ENCODE measurements around the gene DCUN1D3. TPM values are rescaled to one million over a fixed set of nuclear protein-coding genes. Genes with fewer than 3 reads are reported as not detected.

The DCUN1D3 gene
- total RNA-seq, 1 experiment from 2014 or later: 10.5 TPM

- Histone ChIP-seq H3K27me3 (ENCODE audit: low read length) (no peaks in the 10 kb centered on the region), H3K4me2 (ENCODE audit: low read length) (no peak overlapping the region), H4K20me1 (ENCODE audit: low read length) (0 out of 2 replicates have a peak, but pooled peaks cover 6% of the 10 kb centered on the region), H3K79me2 (ENCODE audit: low read length) (peaks cover 84% of the 10 kb centered on the region), H3F3A (ENCODE audit: low read length, unreplicated experiment) (no peaks in the 10 kb centered on the region), H2AFZ (ENCODE audit: low read length) (no peak overlapping the region), H3K36me3 (ENCODE audit: low read depth, low read length) (no peaks in the 10 kb centered on the region), H3K4me3 (ENCODE audit: low read length) (no peak overlapping the region), H3K9ac (ENCODE audit: low read length) (no peak overlapping the region), H3K4me1 (ENCODE audit: insufficient read depth, low read length) (peaks cover 13% of the 10 kb centered on the region), H3K27ac (ENCODE audit: low read length) (no peak overlapping the region), H3K9me3 (ENCODE audit: low read length) (no peaks in the 10 kb centered on the region), H3K9me2 (replicated peaks; ENCODE audit: low read length) (no peaks in the 10 kb centered on the region)
- DNase-seq (no peak), ATAC-seq (no peak)
- ChIA-PET POLR2A (ENCODE audit: unreplicated experiment) (no interaction called here), CTCF (no interaction called here)
- no TSS peak for BruUV-seq (replicated peaks)
- intact Hi-C loops (cut with micrococcal nuclease): no loop called here
- no peak for TF ChIP-seq EZH2 (IDR thresholded peaks at IDR 0.05; ENCODE audit: low read length, unreplicated experiment)
- no peak for TF ChIP-seq CTCF (conservative IDR thresholded peaks at IDR 0.05; ENCODE audit: low read depth, low read length)
- no peak for TF ChIP-seq EZH2phosphoT487 (IDR thresholded peaks at IDR 0.05; ENCODE audit: borderline replicate concordance, low read length)
Measured at GRCh38 chr16:20887207-20887606, 13.0 kb downstream of the DCUN1D3 start.

GRCh38 chr16:20886320-20886719 lies 13.8 kb downstream of the DCUN1D3 start:
- Histone ChIP-seq H4K20me1 (ENCODE audit: low read length) (0 out of 2 replicates have a peak, but pooled peaks cover 6% of the 10 kb centered on the region), H3F3A (ENCODE audit: low read length, unreplicated experiment) (no peaks in the 10 kb centered on the region), H3K9ac (ENCODE audit: low read length) (no peak overlapping the region), H3K9me3 (ENCODE audit: low read length) (no peaks in the 10 kb centered on the region), H3K9me2 (replicated peaks; ENCODE audit: low read length) (no peaks in the 10 kb centered on the region), H3K27me3 (ENCODE audit: low read length) (no peaks in the 10 kb centered on the region), H2AFZ (ENCODE audit: low read length) (no peak overlapping the region), H3K79me2 (ENCODE audit: low read length) (peaks cover 81% of the 10 kb centered on the region), H3K36me3 (ENCODE audit: low read depth, low read length) (no peaks in the 10 kb centered on the region), H3K4me3 (ENCODE audit: low read length) (no peak overlapping the region), H3K27ac (ENCODE audit: low read length) (no peak overlapping the region), H3K4me2 (ENCODE audit: low read length) (no peak overlapping the region), H3K4me1 (ENCODE audit: insufficient read depth, low read length) (peaks cover 20% of the 10 kb centered on the region)
- BruUV-seq (replicated peaks): no TSS peak
- DNase-seq (no peak), ATAC-seq (no peak)
- POLR2A ChIA-PET (ENCODE audit: unreplicated experiment): no interaction called here
- intact Hi-C loops (cut with micrococcal nuclease): no loop called here
- CTCF ChIA-PET: no interaction called here
- TF ChIP-seq EZH2phosphoT487 (IDR thresholded peaks at IDR 0.05; ENCODE audit: borderline replicate concordance, low read length): no peak
- TF ChIP-seq CTCF (conservative IDR thresholded peaks at IDR 0.05; ENCODE audit: low read depth, low read length): no peak
- no peak for TF ChIP-seq EZH2 (IDR thresholded peaks at IDR 0.05; ENCODE audit: low read length, unreplicated experiment)

- Histone ChIP-seq H3K9me3 (ENCODE audit: low read length) (no peaks in the 10 kb centered on the region), H3K27me3 (ENCODE audit: low read length) (no peaks in the 10 kb centered on the region), H3K4me1 (ENCODE audit: insufficient read depth, low read length) (peaks cover 41% of the 10 kb centered on the region), H4K20me1 (ENCODE audit: low read length) (0 out of 2 replicates have a peak, but pooled peaks cover 6% of the 10 kb centered on the region), H3K4me3 (ENCODE audit: low read length) (no peak overlapping the region), H2AFZ (ENCODE audit: low read length) (no peak overlapping the region), H3K4me2 (ENCODE audit: low read length) (peak overlapping the region; percentile 19), H3F3A (ENCODE audit: low read length, unreplicated experiment) (no peaks in the 10 kb centered on the region), H3K9ac (ENCODE audit: low read length) (no peak overlapping the region), H3K9me2 (replicated peaks; ENCODE audit: low read length) (no peaks in the 10 kb centered on the region), H3K36me3 (ENCODE audit: low read depth, low read length) (no peaks in the 10 kb centered on the region), H3K79me2 (ENCODE audit: low read length) (peaks cover 87% of the 10 kb centered on the region), H3K27ac (ENCODE audit: low read length) (no peak overlapping the region)
- DNase-seq: peak; percentile 51
- no TSS peak for BruUV-seq (replicated peaks)
- ChIA-PET POLR2A (ENCODE audit: unreplicated experiment) (no interaction called here), CTCF (no interaction called here)
- TF ChIP-seq EZH2 (IDR thresholded peaks at IDR 0.05; ENCODE audit: low read length, unreplicated experiment): no peak
- TF ChIP-seq CTCF (conservative IDR thresholded peaks at IDR 0.05; ENCODE audit: low read depth, low read length): no peak
- TF ChIP-seq EZH2phosphoT487 (IDR thresholded peaks at IDR 0.05; ENCODE audit: borderline replicate concordance, low read length): no peak
- intact Hi-C loops (cut with micrococcal nuclease): no loop called here
- ATAC-seq: no peak; the same call in 1 of the 2 replicates
Measured at GRCh38 chr16:20884240-20884556, 16.0 kb downstream of the DCUN1D3 start.

Data from PC-3 (cell line).